HG02840 (cell line): ENCODE results near the gene OSBPL9.
"Not testable (repeated sequence)": the region's sequence is repeated elsewhere in the genome, so short reads cannot be mapped to it uniquely, and the experiment has no call there.

Source experiments
- ATAC-seq: cut with Tn5 transposase; IDR thresholded peaks from one replicate; pipeline ENCODE4 v1.9.1; 2021; ENCODE audit warnings: mild to moderate bottlenecking, moderate library complexity, moderate number of reproducible peaks; ENCODE audit not compliant: unreplicated experiment, low FRiP score

Gene OSBPL9

DNA sequence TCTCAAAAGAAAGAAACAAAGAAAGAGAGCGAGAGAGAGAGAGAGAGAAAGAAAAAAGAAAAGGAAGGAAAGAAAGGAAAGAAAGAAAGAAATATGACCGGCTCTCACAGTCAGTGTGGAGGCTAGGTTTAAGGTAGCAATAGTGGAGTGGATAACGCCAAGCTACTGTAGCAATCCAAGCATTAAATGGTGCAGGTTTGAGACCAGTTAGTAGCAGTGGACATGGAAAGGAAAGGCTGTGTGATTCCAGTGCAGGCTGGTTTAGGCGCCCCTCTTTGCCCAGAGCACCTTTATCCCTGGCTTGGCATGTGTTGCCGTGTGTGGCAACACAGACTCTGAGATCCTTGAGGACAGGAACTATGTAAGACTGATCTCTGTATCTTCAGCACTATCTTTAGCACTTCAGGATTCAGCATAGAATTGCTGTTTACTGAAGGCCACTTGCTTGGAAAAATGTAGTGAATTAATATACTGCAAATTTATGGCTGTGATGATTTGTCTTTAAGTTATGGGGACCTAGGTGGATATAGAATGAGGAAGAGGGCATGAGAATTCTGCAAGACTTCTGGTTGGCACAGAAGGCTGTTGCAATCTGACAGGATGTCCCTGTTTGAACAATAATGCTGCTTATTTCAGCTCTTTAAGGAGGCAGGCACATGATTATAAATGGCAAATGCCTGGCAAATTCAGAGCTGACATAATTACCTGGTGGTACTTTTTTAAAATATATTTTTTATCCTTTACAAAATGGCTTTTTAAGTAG lies 10.8 kb upstream of the OSBPL9 start:
- ATAC-seq: no peak

DNA sequence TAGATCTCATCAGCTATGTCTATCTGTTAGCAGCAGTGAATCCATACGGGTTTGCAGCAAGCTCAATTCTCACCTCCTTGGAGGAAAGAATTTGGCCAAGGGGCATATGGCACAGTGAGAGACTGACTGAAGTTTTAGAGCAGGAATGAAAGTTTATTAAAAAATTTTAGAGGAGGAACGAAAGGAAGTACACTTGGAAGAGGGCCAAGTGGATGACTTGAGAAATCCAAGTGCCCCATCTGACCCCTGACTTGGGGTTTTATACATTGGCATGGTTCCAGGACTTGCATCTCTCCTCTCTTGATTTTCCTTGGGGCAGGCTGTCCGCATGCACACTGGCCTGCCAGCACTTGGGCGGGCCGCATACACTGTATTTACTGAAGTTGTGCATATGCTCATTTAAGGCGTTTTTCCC lies 9.2 kb upstream of the OSBPL9 start:
- ATAC-seq: no peak

DNA sequence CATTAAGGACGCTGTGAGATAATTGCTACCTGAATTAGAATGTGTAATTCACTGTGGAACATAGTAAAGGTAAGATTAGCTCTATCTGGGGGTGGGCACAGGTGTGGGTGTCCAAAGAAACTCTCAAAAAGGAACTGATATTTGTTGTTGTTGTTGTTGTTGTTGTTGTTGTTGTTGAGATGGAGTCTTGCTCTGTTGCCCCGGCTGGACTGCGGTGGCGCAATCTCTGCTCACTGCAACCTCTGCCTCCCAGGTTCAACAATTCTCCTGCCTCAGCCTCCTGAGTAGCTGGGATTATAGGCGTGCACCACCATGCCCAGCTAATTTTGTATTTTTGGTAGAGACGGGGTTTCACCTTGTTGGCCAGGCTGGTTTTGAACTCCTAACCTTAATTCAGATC lies 6.8 kb upstream of the OSBPL9 start:
- not testable (repeated sequence) for ATAC-seq

DNA sequence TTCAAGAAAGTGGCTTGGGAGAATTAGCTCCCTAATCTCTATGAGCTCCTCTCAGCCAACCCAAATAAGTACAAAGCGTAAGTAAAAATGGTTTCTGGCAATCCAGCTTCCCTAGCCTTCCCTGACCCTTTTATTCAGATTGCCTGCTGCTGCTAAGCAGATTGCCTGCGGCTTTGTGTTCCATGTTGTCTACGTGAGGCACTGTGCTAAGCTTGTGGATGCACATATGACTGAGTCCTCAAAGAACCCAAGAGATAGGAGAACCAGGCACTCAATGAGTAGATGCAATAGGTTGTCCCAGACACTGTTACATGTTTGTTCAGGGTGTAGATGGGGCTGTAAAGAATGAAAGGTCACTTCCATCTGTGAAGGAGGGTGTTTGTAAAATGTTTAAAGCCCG lies 6.3 kb upstream of the OSBPL9 start:
- ATAC-seq: no peak

DNA sequence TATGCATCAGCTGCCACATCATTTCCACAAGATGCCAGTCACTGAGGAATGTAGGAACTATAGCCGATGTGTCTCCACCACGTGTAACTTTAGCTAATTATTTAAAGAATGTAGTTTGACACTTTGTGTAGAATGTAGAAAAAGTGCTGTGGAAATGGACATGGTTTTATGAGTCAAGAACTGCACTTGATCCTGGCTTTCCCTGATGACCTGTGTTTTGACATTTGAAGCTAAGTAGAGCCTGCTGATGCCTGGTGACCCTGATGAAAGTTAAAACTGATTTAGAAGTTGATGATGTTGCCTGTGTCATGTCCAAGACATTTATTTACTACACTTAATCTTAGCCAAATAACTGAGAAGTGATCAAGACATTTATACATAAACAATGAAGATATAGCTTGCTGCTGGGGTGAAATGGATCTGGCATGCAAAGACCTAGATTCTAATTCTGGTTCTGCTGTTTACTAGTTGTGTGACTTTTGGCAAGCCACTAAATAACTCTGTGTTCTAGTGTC lies 4.4 kb upstream of the OSBPL9 start:
- ATAC-seq: no peak

DNA sequence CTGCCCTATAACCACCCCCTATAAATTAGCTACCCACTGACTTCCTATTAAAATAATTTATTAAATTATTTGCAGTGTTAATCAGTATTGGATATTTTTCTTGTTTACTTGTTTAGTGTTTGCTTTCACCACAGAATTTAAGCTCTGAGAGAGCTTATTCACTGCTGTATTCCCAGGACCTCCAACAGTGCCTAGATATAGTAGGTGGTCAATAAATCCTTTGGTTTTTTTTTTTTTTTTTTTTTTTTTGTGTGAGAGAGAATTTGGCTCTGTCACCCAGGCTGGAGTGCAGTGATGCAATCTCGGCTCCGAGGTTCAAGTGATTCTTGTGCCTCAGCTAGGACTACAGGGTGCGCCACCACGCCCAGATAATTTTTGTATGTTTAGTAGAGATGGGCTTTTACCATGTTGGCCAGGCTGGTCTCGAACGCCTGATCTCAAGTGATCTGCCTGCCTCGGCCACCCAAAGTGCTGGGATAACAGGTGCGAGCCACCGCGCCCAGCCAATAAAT lies 1.1 kb upstream of the OSBPL9 start:
- no peak for ATAC-seq

DNA sequence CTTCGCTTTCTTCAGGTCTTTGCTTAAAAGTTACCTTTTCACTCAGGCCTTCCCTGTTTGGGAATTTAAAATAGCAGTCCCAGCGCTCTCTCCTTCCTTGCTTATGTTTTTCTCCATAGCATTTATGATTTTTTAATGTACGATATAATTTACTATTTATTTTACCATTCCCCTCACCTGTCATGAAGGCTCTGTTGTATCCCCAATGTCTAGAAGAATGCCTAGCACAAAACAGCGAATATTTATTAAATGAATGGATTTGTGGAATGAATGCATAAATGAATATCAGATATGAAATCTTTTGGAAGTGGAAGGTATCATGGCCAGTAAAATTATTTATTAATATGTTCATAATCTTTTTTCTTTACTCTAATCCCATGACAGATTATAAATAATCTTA lies 402 bp upstream of the OSBPL9 start:
- no peak for ATAC-seq

DNA sequence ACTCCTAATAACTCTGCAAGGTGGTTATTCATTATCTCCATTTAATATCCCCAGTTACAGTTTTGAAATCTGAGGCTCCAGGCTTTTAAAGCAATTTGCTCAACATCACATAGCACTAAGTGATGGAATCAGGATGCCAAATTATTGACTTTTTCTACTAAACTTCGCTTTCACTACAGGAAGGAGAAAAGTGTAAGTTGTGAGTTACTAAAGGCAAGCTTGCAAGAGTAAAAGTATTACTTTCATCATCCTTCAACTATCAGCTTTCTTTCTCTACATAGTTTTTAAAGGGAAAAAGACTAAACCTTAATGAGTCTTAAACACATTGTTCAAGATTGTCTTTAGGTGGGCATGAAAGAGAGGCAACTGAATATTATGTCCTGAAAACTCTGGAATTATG lies 1.8 kb downstream of the OSBPL9 start:
- no peak for ATAC-seq

DNA sequence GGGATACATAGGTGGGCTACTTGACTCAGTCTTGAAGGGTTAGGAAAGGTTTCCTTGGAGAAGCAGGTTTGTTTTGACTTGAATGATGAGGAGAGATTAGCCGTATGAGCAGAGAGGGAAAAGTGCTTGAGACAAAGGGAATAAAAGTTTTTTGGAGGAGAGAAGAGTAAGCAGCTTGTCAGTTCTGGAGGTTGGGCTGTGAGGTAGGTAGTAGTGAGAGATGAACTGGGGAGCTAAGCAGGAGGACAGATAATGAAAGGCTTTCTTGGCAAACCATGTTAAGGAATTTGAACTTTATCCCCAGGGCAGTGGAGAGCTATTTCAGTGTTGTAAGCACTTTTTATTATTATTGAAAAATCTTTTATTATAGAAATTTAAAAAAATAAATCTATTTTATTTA lies 3.6 kb downstream of the OSBPL9 start:
- no peak for ATAC-seq

DNA sequence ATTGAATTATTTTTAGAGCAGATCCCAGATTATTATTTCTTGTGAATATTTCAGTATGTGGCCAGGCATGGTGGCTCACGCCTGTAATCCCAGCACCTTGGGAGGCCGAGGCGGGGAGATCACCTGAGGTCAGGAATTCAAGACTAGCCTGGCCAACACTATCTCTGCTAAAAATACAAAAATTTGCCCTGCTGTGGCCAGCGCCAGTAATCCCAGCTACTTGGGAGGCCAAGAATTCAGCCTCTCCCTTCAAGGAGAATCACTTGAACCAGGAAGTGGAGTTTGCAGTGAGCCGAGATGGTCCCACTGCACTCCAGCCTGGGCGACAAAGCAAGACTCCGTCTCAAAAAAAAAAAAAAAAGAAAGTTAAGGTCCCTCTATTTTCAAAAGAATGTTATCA lies 4.3 kb downstream of the OSBPL9 start:
- ATAC-seq: no peak

DNA sequence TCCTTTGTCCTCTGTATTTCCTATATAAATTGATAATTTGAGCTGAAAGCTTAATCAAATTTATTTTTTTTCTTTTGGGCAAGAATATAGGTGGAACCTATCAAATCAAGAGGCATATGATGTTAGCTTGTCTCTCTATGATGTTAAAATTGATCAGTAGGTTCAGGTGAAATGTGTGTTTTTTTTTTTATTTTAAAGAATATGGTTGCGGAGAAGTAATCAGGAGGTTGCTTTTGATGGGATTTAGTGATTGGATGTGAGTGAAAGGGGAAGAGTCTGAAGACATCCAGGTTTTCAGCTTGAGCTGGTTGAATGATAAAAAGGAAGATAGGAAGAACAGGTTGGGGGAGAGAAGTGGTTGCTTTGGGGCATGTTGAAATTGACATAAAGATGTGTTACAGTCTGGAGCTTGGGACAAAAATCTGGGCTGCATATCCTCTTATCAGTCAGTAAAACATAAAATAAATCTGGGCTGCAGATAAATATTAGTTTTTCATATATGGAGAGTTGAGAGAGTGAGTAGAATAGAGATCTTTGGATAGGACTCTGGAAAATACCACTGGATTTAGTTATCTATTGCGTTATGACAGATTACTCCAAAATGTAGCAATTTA lies 5.1 kb downstream of the OSBPL9 start:
- no peak for ATAC-seq

DNA sequence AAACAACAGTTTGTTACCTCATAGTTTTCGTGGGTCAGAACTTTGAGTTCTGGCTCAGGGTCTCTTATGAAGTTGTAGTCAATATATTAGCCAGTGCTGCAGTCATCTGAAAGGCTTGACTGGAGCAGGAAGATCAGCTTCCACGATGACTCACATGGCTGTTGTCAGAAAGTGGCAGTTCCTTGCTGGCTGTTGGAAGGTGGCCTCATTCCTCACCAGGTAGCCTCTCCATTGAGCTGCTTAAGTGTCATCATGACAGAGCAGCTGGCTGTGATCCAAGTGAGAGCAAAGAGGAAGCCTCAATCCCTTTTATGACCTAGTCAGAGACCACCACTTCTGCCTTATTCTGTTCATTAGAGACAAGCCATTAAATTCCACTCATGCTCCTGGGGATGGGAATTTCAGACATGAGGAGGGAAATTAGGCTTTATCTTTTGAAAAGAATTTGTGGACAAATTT lies 5.6 kb downstream of the OSBPL9 start:
- ATAC-seq: no peak

DNA sequence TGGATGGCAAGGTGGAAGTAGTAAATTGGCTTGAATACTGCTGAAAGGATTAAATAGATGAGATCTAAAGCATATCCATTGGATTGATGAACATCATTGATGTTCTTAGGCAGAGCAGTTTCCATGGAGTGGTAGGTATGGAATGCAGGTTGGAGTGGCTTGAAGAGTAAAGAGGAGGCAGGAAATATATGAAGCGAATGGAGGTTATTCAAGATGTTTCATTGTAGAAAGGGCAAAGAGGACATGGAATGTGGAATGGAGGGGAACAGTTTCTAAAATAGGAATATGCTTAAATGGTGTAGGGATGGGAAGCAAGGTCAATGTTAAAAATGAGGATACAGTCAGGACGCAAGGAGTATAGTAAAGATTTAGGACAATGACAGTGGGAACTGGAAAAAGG lies 6.1 kb downstream of the OSBPL9 start:
- ATAC-seq: no peak

DNA sequence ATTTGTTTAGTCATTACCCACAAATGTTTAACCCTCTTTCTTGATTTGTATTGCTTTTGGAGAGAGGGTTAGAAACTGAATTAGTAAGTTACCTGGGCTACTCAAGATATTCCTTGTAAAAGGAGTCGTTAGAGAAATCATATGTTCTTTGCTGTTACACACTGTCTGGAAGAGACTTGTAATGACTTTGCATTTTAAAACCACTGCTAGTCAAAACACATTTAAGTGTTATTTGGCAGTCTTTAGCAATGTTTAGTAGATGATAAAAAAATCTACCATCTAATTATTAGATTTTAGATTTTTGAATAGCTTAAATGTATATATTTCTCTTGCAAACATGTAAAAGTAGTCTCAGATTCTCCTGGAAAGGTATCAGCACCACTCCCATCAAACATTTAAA lies 6.6 kb downstream of the OSBPL9 start:
- ATAC-seq: no peak

DNA sequence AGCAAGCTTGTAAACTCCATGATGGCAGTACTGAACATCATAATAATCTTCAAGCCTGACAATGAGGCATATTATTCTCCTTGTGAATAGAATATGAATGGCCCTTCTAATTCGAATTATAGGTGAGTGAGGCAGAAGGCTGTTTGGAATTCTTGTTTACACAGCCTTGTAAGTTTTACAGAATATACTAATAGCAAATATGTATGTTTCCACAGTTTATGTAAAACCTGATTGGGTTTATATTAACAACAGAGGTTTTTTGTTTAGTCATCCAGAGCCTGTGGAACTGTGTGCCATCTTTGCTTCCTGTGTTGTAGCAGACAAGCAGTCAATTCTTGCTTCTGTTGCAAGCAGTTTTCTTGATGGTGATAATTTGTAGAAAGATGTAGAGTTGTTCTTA lies 8.0 kb downstream of the OSBPL9 start:
- ATAC-seq: no peak

DNA sequence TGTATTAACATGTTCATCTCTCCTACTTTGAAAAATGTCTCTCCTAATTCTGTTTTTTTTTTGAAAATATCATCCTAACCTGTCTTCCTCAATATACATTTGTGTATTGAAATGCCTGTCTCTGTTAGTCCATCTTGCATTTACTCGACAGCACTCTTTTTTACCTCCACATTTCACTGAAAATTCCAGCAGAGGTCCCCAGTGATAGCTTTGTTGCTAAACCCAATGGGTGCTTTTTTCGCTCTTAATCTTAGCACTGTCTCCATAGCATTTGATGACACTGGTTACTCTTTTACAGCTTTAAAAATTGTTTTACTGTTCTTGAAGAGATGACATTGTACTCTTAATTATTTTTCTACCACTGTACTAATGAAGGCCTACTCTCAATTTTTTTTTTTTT lies 10.8 kb downstream of the OSBPL9 start:
- ATAC-seq: no peak

DNA sequence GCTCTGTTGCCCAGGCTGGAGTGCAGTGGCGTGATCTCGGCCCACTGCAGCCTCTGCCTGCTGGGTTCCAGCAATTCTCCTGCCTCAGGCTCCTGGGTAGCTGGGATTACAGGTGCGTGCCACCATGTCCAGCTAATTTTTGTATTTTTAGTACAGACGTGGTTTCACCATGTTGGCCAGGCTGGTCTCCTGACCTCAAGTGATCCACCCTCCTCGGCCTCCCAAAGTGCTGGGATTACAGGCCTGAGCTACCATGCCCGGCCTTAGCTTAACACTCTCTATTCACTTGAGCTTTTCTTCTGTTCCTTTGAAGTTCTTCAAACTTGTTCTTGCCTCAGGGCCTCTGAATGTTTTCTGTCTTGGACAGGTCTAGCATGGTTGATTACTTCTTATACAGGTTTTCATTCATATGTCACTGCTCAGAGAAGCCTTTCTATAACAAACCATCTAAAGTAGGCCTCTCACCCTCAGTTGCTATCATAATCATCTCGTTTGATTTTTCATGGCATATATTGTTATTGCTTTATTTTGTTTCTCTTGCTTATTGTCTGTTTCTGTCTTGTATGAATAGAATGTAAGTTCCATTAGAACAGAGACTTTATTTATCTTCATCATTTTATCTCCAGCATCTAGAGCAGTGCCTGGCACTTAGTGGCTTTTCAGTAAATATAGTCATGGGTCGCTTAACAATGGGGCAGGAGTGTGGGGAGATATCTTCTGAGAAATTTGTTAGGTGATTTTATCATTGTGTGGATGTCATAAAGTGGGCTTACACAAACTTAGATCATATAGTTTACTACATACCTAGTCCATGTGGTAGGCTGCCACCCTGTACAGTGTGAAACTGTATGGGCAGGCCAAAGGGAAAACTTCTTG lies 12.1 kb downstream of the OSBPL9 start:
- no peak for ATAC-seq

DNA sequence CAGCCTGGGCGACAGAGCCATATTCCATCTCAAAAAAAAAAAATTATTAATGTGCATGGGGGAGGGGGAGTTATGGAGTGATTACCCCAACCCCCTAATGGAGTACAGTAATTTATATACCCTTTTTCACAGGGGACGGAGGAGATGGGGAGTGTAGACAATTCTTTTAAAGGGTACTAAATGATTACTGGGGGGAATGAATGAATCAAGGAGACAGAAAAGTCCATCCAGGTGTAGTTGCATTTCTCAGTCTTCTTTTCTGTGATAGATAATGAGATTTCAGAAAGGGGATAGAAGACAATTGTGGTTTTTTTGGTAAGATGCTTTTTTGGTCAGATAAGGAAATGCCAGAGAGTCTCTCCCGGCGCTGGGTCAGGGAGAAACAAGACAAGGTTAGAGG lies 13.0 kb downstream of the OSBPL9 start:
- no peak for ATAC-seq

DNA sequence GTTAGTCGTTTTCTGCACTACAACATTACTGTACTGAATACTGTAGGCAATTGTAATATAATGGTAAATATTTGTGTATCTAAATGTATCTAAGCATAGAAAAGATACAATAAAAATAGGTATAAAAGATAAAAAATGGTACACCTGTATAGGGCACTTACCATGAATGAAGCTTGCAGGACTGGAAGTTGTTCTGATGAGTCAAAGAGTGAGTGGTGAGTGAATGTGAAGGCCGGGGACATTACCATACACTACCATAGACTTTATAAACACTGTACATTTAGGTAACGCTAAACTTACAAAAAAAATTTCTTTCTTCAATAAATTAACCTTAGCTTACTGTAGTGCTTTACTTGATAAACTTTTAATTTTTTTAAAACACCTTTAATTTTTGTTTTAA lies 13.5 kb downstream of the OSBPL9 start:
- no peak for ATAC-seq

DNA sequence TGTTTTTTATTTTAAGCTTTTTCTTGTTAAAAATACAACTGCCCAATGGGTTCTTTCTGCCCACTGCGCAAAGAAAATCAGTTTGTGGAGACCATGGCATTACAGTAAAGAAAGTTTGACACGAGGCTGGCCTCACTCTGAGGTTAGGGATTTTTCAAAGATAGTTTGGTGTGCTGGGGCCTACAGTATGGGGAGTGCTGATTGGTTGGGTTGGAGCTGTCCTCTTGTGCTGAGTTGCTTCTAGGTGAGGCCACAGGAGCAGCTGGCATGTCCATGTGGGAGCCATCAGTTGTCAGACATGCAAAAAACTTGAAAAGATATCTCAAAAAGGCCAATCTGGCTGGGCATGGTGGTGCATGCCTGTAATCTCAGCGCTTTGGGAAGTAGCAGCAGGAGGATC lies 14.0 kb downstream of the OSBPL9 start:
- ATAC-seq: no peak

DNA sequence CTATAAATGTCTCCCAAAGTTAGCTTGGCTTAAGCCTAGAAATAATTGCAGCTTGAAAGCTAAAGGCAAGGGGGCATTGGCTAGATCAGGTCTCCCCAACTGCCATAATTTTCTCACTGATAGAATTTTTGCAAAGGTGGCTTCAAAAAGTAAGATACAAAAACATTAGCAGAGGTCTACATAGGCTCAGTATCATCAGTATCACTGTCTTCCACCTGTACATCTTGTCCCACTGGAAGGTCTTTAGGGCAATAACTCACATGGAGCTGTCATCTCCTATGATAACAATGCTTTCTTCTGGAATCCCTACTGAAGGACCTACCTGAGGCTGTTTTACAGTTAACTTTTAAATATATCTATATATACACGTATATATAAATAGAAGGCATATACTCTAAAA lies 14.9 kb downstream of the OSBPL9 start:
- ATAC-seq: no peak
